HG02840 (cell line): Measurements from ENCODE around the gene CBX5.
"Not testable (repeated sequence)": the region's sequence is repeated elsewhere in the genome, so short reads cannot be mapped to it uniquely, and the experiment has no call there.

ENCODE experiments used
- ATAC-seq: cut with Tn5 transposase; IDR thresholded peaks from one replicate; pipeline ENCODE4 v1.9.1; 2021; ENCODE audit warnings: mild to moderate bottlenecking, moderate library complexity, moderate number of reproducible peaks; ENCODE audit not compliant: unreplicated experiment, low FRiP score

CBX5 gene

GRCh38 chr12:54294953-54295566 is 15.1 kb upstream of the CBX5 start:
- ATAC-seq = no peak

DNA sequence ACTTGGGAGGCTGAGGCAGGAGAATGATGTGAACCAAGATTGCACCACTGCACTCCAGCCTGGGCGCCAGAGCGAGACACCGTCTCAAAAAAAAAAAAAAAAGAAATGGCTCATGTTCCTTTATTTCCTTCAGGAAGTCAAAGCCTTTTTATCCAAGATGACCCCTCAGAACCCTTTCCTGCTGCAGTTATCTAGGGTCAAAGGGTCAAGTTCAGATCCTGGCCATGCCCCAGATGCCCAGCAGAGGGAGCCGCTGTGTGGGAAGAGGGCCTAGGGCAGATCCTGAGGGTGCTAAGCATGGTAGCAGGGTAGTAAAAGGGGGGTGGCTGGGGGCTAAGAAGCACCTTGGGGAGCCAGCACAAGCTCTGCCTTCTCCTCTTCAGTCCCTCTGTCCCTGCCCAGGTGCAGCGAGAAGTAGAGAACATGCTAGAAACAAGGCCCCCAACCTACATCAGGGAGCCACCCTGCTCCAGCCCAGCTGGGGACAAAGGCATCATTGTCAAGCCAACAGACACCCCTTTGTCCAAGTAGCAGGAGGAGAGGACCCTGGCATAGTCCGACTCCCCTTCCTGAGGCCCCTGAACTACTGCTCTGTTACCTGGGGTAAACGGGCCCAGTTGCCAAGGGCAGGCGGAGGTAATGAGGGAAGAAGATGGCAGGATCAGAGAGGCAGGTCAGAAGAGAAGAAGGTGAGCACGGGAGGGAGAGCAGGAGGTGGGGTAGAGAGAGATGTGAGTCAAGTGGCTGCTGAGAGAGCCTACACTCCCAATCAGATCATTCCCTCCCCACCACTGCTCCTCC is 14.4 kb upstream of the CBX5 start:
- no peak for ATAC-seq

DNA sequence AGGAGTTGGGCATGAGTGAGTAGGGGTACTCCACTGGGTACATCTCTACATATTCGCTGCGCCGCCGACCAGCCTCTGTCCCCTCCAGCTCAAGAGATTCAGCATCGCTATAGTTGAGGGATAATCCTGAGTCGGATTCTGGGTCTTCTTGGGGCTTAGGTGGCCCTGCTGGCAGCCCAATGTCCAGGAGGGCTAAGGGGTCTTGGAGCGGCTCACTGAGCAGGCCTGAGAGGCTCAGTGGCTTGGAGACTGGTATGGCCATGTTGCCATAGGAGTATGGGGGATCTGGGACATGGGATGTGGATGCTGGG is 13.0 kb upstream of the CBX5 start:
- no peak for ATAC-seq

DNA sequence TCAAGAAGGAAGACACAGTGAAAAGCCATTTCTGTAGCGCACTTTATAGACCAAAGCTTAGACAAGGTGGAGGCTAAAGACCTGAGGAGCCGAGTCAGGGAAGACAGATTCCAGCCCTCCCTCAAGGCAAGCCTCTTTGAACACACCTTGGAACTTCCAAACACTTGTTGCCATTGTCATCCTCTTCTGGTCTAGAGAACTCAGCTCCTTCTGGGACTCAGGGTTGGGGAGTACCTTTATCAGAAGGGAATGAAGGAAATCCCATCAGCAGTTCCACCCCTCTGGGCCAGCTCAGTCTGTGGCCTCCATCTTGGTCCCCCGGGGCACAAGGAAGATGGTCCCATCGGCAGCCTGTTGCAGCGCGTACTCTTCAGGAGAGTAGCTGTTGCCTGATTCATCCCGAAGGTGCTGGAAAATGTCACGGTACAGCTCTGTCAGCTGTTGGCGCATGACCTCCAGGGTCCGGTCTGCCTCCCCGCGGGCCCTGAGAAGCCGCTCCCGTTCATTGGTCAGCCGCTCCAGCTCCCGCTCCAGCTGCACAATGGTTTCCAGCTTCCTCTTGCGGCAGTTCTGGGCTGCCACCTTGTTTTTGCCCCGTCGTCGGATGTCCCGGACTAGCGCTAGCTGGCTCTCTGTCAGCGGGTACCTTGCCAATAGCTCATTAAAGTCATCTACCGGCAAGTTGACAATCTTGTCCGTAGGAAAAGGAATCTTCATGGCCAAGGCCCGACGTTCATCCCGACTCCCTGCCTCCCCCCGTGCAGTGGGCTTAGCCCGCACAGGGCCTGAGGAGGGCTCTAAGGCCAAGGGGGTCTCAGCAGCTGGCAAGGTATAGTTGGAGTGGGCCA is 12.4 kb upstream of the CBX5 start:
- no peak for ATAC-seq

GRCh38 chr12:54287261-54288157 is 7.6 kb upstream of the CBX5 start:
- ATAC-seq = no peak

- ATAC-seq = no peak
Observed at GRCh38 chr12:54286042-54287030, 6.4 kb upstream of the CBX5 start.

DNA sequence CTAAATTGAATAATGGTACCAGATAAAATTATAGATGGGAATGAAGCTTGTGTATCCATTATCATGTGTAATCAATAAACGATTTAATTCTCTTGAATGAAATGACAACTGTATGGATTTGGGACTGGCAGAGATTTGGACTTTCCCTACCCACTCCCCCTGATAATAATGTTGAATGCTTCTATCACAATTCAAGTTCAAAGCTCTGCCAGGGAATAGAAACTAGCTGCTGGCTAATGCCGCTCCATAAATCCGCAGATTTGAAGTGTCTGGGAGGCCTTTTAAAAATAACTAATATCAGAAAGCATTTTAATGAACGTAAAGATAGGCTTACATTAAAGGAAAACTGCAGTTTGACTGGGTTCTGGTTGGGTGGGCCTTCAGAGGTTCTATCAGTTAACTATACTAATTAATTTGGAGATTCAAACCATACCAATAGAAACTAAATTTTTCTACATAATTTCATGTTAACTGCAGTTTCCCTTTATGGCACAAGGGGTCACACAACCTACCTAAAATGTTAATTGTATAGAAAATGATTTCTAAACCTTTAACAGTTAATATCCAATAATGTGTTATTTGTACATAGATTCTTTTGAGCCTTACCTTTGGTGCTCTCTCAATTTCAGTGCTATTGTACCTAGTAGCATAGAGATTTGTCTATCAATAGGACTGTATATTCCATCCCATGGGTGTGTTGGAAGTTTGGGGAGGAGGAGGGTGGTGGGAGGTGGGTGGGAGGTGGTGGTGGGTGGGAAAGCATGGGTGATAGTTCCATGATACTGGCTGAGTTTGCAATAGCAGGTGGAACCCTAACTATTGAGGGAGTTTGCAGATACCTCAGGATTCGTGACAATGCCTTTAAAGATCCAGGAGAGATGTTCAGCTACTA is 5.5 kb upstream of the CBX5 start:
- no peak for ATAC-seq

DNA sequence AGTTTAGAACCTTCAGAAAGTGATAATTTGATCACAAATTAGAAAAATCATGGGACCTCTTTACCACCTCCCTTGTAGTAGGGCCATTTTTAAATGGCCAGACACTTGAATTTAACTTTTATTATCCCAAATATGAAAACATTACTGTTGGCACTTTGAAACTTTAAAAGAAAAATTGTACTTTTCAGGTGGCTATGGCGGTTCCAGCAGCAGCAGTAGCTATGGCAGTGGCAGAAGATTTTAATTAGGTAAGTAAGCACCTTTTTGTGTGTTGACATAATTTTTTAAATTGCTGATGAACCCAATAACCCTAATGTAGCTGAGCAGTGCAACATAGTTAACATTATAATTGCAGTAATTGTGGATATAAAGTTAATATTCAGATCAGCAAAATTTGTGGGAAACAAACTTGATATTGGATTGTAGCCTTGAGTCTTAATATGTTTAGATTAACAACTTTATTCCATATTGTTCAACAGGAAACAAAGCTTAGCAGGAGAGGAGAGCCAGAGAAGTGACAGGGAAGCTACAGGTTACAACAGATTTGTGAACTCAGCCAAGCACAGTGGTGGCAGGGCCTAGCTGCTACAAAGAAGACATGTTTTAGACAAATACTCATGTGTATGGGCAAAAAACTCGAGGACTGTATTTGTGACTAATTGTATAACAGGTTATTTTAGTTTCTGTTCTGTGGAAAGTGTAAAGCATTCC is 4.3 kb upstream of the CBX5 start:
- not testable (repeated sequence) for ATAC-seq

DNA sequence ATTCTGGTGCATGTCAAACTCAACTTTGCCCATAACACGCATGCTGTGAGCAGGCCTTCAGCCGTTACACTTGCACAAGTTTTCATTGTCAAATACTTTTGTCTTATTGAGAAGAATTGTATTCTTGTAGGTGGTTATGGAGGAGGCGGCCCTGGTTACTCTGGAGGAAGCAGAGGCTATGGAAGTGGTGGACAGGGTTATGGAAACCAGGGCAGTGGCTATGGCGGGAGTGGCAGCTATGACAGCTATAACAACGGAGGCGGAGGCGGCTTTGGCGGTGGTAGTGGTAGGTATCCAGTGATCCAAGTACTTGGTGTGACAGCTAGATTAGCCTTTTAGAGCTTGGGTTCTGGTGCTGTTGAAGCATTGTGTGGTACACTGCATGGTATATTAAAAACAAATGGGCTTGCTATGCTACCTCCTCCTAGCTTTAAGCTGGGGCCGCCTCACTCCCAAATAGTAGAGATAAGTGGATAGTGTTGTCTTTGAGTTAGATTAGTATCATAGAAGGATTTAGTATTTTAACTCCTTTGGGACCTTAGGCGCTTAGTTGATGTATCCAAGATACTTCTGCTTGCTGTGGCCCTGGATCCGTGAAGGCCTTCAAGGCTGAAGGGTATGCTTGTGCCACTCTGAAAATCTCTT is 3.1 kb upstream of the CBX5 start:
- no peak for ATAC-seq

DNA sequence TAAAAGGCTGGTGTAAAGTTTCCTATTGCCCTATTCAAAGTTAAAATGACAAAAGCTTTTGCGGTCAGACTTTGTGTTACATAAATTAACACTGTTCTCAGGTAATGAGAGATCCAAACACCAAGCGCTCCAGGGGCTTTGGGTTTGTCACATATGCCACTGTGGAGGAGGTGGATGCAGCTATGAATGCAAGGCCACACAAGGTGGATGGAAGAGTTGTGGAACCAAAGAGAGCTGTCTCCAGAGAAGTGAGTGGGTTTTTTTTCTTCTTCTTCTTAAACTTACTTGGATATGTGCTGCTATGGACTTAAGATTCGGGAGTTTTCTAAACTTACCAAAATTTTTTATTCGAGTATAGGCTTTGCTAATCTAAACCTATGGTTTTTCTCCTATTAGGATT is 1.8 kb upstream of the CBX5 start:
- ATAC-seq = not testable (repeated sequence)

GRCh38 chr12:54281261-54281638 is 1.3 kb upstream of the CBX5 start:
- not testable (repeated sequence) for ATAC-seq

- ATAC-seq = peak; percentile 89
Observed at GRCh38 chr12:54280468-54281260, 742 bp upstream of the CBX5 start, which contains the start of gene HNRNPA1. HNRNPA1 (plus strand) TSS chr12:54280726; CDS start chr12:54280808, 82 bp downstream.

GRCh38 chr12:54279227-54279631 is 693 bp downstream of the CBX5 start:
- ATAC-seq = no peak

DNA sequence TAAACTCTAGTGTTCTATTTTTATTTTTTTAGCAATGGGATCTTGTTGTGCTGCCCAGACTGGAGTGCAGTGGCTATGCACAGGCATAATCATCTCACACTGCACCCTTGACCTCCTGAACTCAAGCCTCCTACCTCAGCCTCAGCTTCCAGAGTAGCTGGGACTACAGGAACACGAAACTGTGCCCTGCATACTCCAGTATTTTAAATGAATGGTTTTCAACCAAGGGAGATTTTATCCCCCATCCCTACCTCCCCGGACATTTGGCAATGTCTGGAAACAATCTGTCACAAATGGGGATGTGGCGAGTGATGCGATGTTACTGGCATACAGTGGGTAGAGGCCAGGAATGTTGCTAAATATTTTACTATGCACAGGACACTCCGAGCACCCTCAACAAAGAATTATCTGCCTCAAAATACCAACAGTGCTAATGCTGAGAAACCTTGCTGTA is 2.1 kb downstream of the CBX5 start:
- ATAC-seq = no peak

- ATAC-seq = no peak
Observed at GRCh38 chr12:54276368-54276767, 3.6 kb downstream of the CBX5 start.

- no peak for ATAC-seq
Observed at GRCh38 chr12:54273981-54274380, 5.9 kb downstream of the CBX5 start.
